ENCODE measurements around the gene ACADVL.

- no peak for TF ChIP-seq CTCF (IDR thresholded peaks at IDR 0.05; ENCODE audit: insufficient read depth, low read length, poor library complexity, severe bottlenecking)
- no peak for TF ChIP-seq EZH2phosphoT487 (conservative IDR thresholded peaks at IDR 0.05; ENCODE audit: low read length)
Measured at GRCh38 chr17:7223375-7223774, 3.6 kb downstream of the ACADVL start.
